Stimulated activated effector memory CD8-positive, alpha-beta T cell treated with anti-CD3 and anti-CD28 coated beads, Interleukin-12 subunit alpha, Interleukin-12 subunit beta, amount 100 ng/mL, for 72 hours (primary cell): ENCODE data around the gene PIP5KL1.

Experiments used
- ATAC-seq: fragments of 150-1000 bp; cut with Tn5 transposase; 2 replicates; pipeline ENCODE4 v1.10.0; 2021
- DNase-seq, 2 donors: peaks; one replicate each; pipeline ENCODE4 v3.0.0; 2021 to 2022; ENCODE audit warnings: low spot score in 2 of 2
- H3K27ac Mint-ChIP-seq: one replicate; pipeline ENCODE4 v1.8.0; 2022; ENCODE audit warnings: mild to moderate bottlenecking, mixed read lengths
- H3K36me3 Mint-ChIP-seq: one replicate; pipeline ENCODE4 v1.8.0; 2022; ENCODE audit warnings: mild to moderate bottlenecking, mixed read lengths
- H3K4me1 Mint-ChIP-seq: one replicate; pipeline ENCODE4 v1.8.0; 2022; ENCODE audit warnings: mixed read lengths
- H3K4me3 Mint-ChIP-seq: one replicate; pipeline ENCODE4 v1.8.0; 2022; ENCODE audit warnings: mild to moderate bottlenecking, mixed read lengths
- H3K9me3 Mint-ChIP-seq: one replicate; pipeline ENCODE4 v1.8.0; 2022; ENCODE audit warnings: mixed read lengths

PIP5KL1 gene

GRCh38 chr9:127919253-127919815 lies 11.2 kb downstream of the PIP5KL1 start:
- ATAC-seq (peak; percentile 19), DNase-seq (no peak)
- no peaks in the 10 kb centered on the region for H3K9me3 Mint-ChIP-seq
- H3K36me3 Mint-ChIP-seq = peaks cover 11% of the 10 kb centered on the region
- peak overlapping the region; percentile 81 for H3K4me3 Mint-ChIP-seq
- H3K27ac Mint-ChIP-seq = peak overlapping the region; percentile 57
- peaks cover 54% of the 10 kb centered on the region for H3K4me1 Mint-ChIP-seq

GRCh38 chr9:127918183-127919107 lies 12.1 kb downstream of the PIP5KL1 start:
- DNase-seq = no peak
- H3K9me3 Mint-ChIP-seq = no peaks in the 10 kb centered on the region

DNA sequence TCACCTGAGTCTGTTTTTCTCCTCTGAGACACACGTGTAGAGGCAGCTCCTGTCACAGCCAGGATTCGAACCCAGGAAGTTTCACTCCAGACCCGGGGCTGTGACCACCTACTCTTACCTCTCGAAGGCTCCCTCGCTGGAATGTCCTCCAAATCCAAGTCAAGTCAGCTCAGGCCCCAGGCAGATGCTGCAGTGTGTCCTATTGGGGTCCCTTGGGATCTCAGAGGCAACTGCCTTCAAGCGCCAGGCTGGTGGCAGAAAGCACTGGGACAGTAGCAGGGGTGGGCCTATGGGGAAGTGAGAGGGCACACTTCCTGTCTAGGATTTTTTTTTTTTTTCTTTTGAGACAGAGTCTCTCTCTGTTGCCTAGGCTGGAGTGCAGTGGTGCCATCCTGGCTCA lies 13.0 kb downstream of the PIP5KL1 start:
- no peak overlapping the region for H3K27ac Mint-ChIP-seq
- peaks cover 59% of the 10 kb centered on the region for H3K4me1 Mint-ChIP-seq
- no peaks in the 10 kb centered on the region for H3K9me3 Mint-ChIP-seq
- no peak for ATAC-seq
- peaks cover 28% of the 10 kb centered on the region for H3K36me3 Mint-ChIP-seq
- DNase-seq = no peak
- H3K4me3 Mint-ChIP-seq = peak overlapping the region; percentile 81

More at GRCh38 chr9:127918183-127919107, 12.1 kb downstream of the PIP5KL1 start:
- ATAC-seq = no peak
- Mint-ChIP-seq H3K4me1 (peaks cover 54% of the 10 kb centered on the region), H3K36me3 (peaks cover 19% of the 10 kb centered on the region), H3K4me3 (peak overlapping the region; percentile 81), H3K27ac (peak overlapping the region; percentile 57)

DNA sequence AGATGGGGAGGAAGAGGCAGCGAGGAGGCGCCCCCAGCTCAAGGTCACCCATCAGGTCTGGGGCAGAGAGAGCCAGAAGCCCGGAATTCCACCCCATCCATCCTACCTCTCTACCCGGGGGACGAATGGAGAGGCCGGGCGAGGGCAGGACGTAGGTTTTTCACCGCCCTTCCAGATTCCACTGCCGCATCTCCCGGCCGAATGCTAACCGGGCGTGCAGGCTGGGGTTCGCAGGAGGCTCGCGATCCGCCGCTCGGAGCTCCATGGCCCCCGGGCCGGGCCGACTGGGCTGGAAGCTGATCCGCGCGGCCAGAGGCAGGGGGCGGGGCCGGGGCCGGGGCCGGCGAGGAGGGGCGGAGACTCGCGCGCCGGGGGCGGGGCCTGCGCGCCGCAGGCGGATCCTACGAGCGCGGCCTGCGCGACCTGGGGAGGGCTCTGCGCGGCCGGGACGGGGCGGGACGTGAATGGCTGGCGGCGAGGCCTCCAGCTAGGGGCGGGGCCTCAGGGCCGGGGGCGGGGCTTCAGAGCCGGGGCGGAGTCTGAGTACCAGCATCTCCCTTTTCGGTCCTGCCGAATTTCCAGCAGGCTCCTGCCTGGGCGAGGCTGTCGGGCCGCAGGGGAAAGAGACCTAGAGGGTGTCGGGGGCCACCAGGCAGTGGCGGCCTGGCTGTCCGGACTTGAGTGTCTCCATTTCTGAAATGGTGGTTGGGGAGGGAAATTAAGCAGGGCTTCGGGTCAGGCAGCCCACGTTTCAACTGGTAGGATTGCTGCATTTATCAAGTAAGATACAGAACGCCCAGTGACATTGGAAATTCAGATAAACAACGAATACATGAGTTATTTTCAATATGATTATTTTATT lies 13.6 kb downstream of the PIP5KL1 start, which contains the start of gene ST6GALNAC4:
TSS of gene ST6GALNAC4 (minus strand) at position 322 of the 862 bp plus-strand sequence. CDS start 622 bp downstream, outside the sequence.
- peak within 1 kb of the TSS; percentile 85 for H3K27ac Mint-ChIP-seq
- H3K4me3 Mint-ChIP-seq = peak within 1 kb of the TSS; percentile 81
- peaks cover 61% of the 10 kb centered on the region for H3K4me1 Mint-ChIP-seq
- H3K36me3 Mint-ChIP-seq = peaks cover 34% of the 10 kb centered on the region
- DNase-seq (peak; percentile 91 to 94), ATAC-seq (peak; percentile 92)
- no peaks in the 10 kb centered on the region for H3K9me3 Mint-ChIP-seq

GRCh38 chr9:127915801-127916719 lies 14.5 kb downstream of the PIP5KL1 start:
- Mint-ChIP-seq H3K27ac (peak overlapping the region; percentile 85), H3K36me3 (peaks cover 43% of the 10 kb centered on the region), H3K9me3 (no peaks in the 10 kb centered on the region), H3K4me3 (peak overlapping the region; percentile 81), H3K4me1 (peaks cover 62% of the 10 kb centered on the region)
- peak in 1 of 2 donors; percentile 65 for DNase-seq
- ATAC-seq = no peak

- Mint-ChIP-seq H3K4me1 (peaks cover 69% of the 10 kb centered on the region), H3K27ac (peak overlapping the region; percentile 85), H3K36me3 (peaks cover 50% of the 10 kb centered on the region), H3K4me3 (peak overlapping the region; percentile 81), H3K9me3 (no peaks in the 10 kb centered on the region)
- DNase-seq (no peak), ATAC-seq (no peak)
Measured at GRCh38 chr9:127915325-127915752, 15.2 kb downstream of the PIP5KL1 start.

DNA sequence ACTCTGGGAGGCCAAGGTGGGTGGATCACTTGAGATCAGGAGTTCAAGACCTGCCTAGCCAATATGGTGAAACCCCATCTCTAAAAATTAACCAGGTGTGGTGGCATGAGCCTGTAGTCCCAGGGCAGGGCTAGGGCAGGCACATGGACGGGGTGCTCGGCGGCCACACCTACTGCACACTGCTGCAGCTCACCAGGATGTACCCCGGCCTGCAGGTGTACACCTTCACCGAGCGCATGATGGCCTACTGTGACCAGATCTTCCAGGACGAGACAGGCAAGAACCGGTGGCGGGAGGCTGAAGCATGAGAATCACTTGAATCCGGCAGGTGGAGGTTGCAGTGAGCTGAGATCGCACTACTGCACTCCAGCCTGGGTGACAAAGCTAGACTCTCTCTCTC lies 16.9 kb downstream of the PIP5KL1 start:
- H3K27ac Mint-ChIP-seq = no peak overlapping the region
- H3K4me1 Mint-ChIP-seq = peaks cover 55% of the 10 kb centered on the region
- H3K4me3 Mint-ChIP-seq = no peak overlapping the region

DNA sequence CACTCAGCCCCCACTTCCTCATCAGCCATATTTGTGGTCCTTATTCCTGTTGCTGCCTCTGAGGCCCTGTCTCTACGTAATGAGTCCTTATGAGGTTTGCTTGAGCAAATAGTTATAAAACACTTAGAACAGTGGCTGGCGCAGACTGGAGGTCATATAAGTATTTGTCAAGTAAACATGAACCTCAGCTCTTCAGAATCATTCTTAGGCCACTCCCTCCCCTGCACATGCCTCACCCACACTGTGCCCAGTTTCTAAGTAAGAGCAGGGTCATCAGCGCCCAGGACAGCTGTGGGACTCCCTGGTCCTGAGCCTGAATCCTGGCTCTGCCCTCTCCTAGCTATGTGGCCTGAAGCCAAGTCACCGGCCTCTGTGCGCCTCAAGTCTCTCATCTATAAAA lies 17.7 kb downstream of the PIP5KL1 start:
- H3K36me3 Mint-ChIP-seq = peaks cover 64% of the 10 kb centered on the region
- DNase-seq (no peak), ATAC-seq (no peak)
- peaks cover 47% of the 10 kb centered on the region for H3K4me1 Mint-ChIP-seq
- peak overlapping the region; percentile 77 for H3K27ac Mint-ChIP-seq
- no peak overlapping the region for H3K4me3 Mint-ChIP-seq
- no peaks in the 10 kb centered on the region for H3K9me3 Mint-ChIP-seq

More for the DNA sequence above, 16.9 kb downstream of the PIP5KL1 start:
- no peaks in the 10 kb centered on the region for H3K9me3 Mint-ChIP-seq
- DNase-seq (no peak), ATAC-seq (no peak)
- H3K36me3 Mint-ChIP-seq = peaks cover 60% of the 10 kb centered on the region

GRCh38 chr9:127912296-127912695 lies 18.3 kb downstream of the PIP5KL1 start:
- Mint-ChIP-seq H3K27ac (peak overlapping the region; percentile 95), H3K4me1 (peaks cover 41% of the 10 kb centered on the region), H3K36me3 (peaks cover 64% of the 10 kb centered on the region), H3K9me3 (no peaks in the 10 kb centered on the region), H3K4me3 (no peak overlapping the region)
- DNase-seq (no peak), ATAC-seq (no peak)

DNA sequence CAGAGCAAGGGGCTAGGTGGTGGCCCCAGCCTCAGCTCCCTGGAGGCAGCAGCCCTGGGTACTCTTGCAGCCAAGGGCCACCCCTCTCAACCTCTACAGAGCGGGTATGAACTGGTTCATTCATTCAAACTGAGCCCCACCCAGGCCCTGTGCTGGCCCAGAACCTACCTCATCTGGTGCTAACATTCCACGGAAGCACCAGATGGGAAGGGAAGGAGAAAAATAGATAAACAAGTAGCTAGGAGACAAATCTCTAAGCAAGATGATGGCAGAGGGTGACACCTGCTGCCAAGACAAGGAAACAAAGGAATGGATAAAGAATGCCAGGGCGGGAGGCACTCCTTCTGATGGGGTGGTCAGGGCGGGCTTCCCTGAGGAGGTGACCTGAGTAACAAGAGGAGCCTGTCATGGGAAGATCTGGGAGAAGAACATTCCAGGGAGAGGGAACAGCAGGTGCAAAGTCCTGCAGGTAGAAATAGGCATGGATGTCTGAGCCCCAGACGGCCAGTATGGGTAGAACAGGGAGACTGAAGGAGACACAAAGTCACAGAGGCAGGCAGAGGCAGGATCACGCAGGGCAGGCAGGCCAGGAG lies 19.9 kb downstream of the PIP5KL1 start:
- no peak for ATAC-seq
- no peaks in the 10 kb centered on the region for H3K9me3 Mint-ChIP-seq
- H3K4me1 Mint-ChIP-seq = peaks cover 48% of the 10 kb centered on the region
- peak overlapping the region; percentile 95 for H3K27ac Mint-ChIP-seq
- H3K4me3 Mint-ChIP-seq = peak overlapping the region; percentile 27
- no peak for DNase-seq
- H3K36me3 Mint-ChIP-seq = peaks cover 76% of the 10 kb centered on the region

- Mint-ChIP-seq H3K9me3 (no peaks in the 10 kb centered on the region), H3K36me3 (peaks cover 80% of the 10 kb centered on the region), H3K4me3 (no peak overlapping the region), H3K4me1 (peaks cover 48% of the 10 kb centered on the region), H3K27ac (peak overlapping the region; percentile 95)
- DNase-seq (no peak), ATAC-seq (no peak)
Measured at GRCh38 chr9:127909839-127910273, 20.7 kb downstream of the PIP5KL1 start.

GRCh38 chr9:127908660-127908926 lies 22.0 kb downstream of the PIP5KL1 start:
- peaks cover 79% of the 10 kb centered on the region for H3K36me3 Mint-ChIP-seq

GRCh38 chr9:127907867-127908659 lies 22.5 kb downstream of the PIP5KL1 start:
- Mint-ChIP-seq H3K9me3 (no peaks in the 10 kb centered on the region), H3K4me3 (no peak overlapping the region), H3K27ac (peak overlapping the region; percentile 58), H3K36me3 (peaks cover 79% of the 10 kb centered on the region), H3K4me1 (peaks cover 60% of the 10 kb centered on the region)
- ATAC-seq (no peak), DNase-seq (no peak)

More at GRCh38 chr9:127908660-127908926, 22.0 kb downstream of the PIP5KL1 start:
- ATAC-seq = no peak
- no peak overlapping the region for H3K4me3 Mint-ChIP-seq
- H3K4me1 Mint-ChIP-seq = peaks cover 58% of the 10 kb centered on the region
- peak overlapping the region; percentile 58 for H3K27ac Mint-ChIP-seq
- no peaks in the 10 kb centered on the region for H3K9me3 Mint-ChIP-seq
- no peak for DNase-seq
